GM23338 (cell line): Measurements from ENCODE around the gene OPN4.

Experiments used
- CTCF ChIP-seq, 2 experiments: fragments of 200-600 bp in 1 of 2; sonication (generic) in 1 of 2; conservative IDR thresholded peaks; 2 replicates each; pipeline versions ENCODE4 v1.5.1 to v1.6.1; 2016 to 2017; ENCODE audit warnings: antibody characterized with exemption in 2 of 2, low read depth in 2 of 2, mild to moderate bottlenecking in 2 of 2, moderate library complexity in 1 of 2
- EZH2 ChIP-seq: fragments of 200-600 bp; sonication (generic); IDR thresholded peaks from one replicate; pipeline ENCODE4 v1.8.0; 2017; ENCODE audit warnings: antibody characterized with exemption, mild to moderate bottlenecking, low read depth; ENCODE audit not compliant: unreplicated experiment
- POLR2AphosphoS5 ChIP-seq: IDR thresholded peaks from 2 replicates; pipeline ENCODE4 v1.6.1; 2016; ENCODE audit warnings: antibody characterized with exemption, low read depth

GRCh38 chr10:86699541-86699940, 45.2 kb downstream of the OPN4 start:
- TF ChIP-seq EZH2 (no peak), POLR2AphosphoS5 (no peak), CTCF (conservative IDR thresholded peaks at IDR 0.05; ENCODE audit: low read depth in 2 of 2) (no peak)
